HFF-Myc (cell line): ENCODE data around the gene MARF1.
"Not testable (repeated sequence)": the region's sequence is repeated elsewhere in the genome, so short reads cannot be mapped to it uniquely, and the experiment has no call there.

Source experiments
- DNase-seq: peaks from one replicate; pipeline ENCODE4 v3.0.0-alpha.2; 2011; ENCODE audit warnings: low read depth; ENCODE audit errors: extremely low read depth
- H3K4me3 ChIP-seq: replicated peaks from 2 replicates; pipeline ENCODE4 v1.5.1; 2011; ENCODE audit warnings: low read depth, mild to moderate bottlenecking, control low read depth, low read length
- TF ChIP-seq, protein P1 (sequence below): IDR thresholded peaks from 2 replicates; pipeline ENCODE4 v1.5.1; 2012; ENCODE audit warnings: mild to moderate bottlenecking, low read depth, low read length, control low read depth; ENCODE audit errors: missing control alignments

Gene MARF1

DNA sequence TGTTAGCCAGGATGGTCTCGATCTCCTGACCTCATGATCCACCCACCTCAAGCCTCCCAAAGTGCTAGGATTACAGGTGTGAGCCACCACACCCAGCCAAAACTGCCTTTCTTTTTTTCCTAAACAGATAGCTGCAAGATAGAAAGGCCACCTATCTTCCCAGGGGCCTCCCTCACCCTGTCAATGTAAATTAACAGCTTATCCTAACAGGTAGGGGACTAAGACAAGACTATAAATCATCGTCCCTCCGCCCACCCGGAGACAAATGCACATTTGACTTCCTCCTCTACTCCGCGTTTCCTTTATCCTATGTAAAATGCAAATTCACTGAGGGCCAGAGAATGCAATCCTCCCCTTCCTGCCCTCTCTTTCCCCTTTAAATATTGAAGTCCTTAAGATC, 71.4 kb downstream of the MARF1 start:
- TF ChIP-seq, protein P1, sequence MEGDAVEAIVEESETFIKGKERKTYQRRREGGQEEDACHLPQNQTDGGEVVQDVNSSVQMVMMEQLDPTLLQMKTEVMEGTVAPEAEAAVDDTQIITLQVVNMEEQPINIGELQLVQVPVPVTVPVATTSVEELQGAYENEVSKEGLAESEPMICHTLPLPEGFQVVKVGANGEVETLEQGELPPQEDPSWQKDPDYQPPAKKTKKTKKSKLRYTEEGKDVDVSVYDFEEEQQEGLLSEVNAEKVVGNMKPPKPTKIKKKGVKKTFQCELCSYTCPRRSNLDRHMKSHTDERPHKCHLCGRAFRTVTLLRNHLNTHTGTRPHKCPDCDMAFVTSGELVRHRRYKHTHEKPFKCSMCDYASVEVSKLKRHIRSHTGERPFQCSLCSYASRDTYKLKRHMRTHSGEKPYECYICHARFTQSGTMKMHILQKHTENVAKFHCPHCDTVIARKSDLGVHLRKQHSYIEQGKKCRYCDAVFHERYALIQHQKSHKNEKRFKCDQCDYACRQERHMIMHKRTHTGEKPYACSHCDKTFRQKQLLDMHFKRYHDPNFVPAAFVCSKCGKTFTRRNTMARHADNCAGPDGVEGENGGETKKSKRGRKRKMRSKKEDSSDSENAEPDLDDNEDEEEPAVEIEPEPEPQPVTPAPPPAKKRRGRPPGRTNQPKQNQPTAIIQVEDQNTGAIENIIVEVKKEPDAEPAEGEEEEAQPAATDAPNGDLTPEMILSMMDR, result no peak
- H3K4me3 ChIP-seq, result no peak overlapping the region
- no peak for DNase-seq

GRCh38 chr16:15570666-15571065, 72.3 kb downstream of the MARF1 start:
- DNase-seq, H3K4me3 ChIP-seq: not testable (repeated sequence)

DNA sequence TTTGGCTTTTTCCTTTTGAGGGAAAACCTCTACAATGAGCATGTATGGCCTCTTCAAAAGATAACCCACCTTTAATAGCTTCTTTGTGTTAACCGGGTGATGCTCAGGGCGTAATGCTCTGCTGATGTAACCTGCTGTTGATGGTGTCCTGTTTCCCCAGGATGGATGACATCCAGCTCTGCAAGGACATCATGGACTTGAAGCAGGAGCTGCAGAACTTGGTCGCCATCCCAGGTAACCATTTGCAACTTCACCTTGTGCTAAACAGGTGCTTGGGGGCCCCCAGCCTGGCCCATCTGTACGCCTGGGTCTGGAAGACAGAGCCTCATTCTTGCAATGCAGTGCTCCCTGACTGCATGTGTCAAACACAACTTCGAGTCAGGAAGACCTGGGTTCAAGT, 75.1 kb downstream of the MARF1 start:
- TF ChIP-seq, protein P1, result no peak
- no peak for DNase-seq
- no peak overlapping the region for H3K4me3 ChIP-seq

- no peak for DNase-seq
- H3K4me3 ChIP-seq, result no peak overlapping the region
- TF ChIP-seq, protein P1, result no peak
Measured at GRCh38 chr16:15566095-15566494, 76.9 kb downstream of the MARF1 start.

- TF ChIP-seq, protein P1, result no peak
- H3K4me3 ChIP-seq, result no peak overlapping the region
- DNase-seq, result no peak
Measured at GRCh38 chr16:15564604-15565339, 78.2 kb downstream of the MARF1 start.

GRCh38 chr16:15559176-15559575, 83.8 kb downstream of the MARF1 start:
- TF ChIP-seq, protein P1, result no peak
- no peak overlapping the region for H3K4me3 ChIP-seq
- no peak for DNase-seq

DNA sequence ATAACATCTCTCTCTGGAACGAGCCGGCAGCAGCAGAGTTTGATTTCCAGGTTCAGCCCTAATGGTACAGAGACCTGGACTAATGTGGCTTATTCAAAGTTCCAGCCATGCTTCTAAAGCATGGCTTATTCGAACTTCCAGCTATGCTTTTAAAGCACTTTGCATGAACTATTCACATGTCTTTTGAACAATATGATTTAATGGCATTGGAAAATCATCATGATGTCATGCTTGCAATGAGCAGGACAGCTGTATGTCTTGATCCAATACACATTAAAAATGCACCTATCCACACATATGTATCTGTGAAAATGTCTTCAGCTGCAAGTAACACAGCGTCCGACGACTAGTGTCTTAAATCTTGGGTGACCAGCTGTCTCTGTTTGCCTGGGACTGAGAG, 85.7 kb downstream of the MARF1 start:
- DNase-seq, result no peak
- no peak overlapping the region for H3K4me3 ChIP-seq
- TF ChIP-seq, protein P1, result no peak
